ENCODE measurements around the gene EFCAB14.

GRCh38 chr1:46714976-46715375 lies 3.9 kb downstream of the EFCAB14 start:
- TF ChIP-seq POLR2A (IDR thresholded peaks at IDR 0.05) (no peak), CTCF (IDR thresholded peaks at IDR 0.05) (no peak), POLR2AphosphoS5 (IDR thresholded peaks at IDR 0.05; ENCODE audit: insufficient read depth in 1 of 2, low read depth in 1 of 2) (no peak)
